Head of caudate nucleus (tissue), 42 donors: ENCODE measurements around the gene SLC39A12.
A peak's percentile ranks its signal among the peaks of the same experiment; 100 is the strongest.
"Not testable (repeated sequence)": the region's sequence is repeated elsewhere in the genome, so short reads cannot be mapped to it uniquely, and the experiment has no call there.

Experiments used
- DNase-seq, 42 donors: peaks; one replicate each; pipeline versions ENCODE4 v3.0.0 to v3.0.0-alpha.2; 2020 to 2021; ENCODE audit warnings: mixed read lengths in 7 of 42
- intact Hi-C: fragments of 100-400 bp; cut with DNase I; formaldehyde crosslinking; loops from one replicate; pipeline ENCODE4 v1.15.0; 2022

The SLC39A12 gene

DNA sequence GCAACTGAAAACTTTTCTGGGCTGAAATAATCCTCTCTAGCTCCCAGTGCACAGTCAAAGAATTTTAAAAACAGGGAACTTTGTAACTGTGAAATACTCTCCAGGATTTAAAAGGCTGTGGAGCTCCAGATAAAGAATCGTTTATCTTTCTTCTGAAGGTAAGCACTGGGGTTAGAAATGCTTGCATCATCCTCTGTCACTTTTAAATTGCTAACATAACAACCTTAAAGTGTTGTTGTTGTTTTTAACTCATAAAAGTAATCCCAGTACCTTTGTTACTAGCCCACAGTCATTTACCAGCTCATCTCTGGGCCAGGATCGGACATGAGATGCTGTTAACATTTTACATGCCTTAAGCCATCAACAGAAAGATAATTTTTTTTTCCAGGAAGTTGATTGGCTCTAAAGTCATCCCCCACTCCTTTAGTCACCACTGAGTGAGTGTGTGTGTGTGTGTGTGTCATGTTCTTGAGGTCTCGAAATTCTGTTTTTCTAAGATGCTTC lies at the start of gene SLC39A12:
TSS of gene SLC39A12 (plus strand) at position 51 of the 504 bp plus-strand sequence. CDS start 1,359 bp downstream, outside the sequence.
- intact Hi-C loops, result no loop called here

DNA sequence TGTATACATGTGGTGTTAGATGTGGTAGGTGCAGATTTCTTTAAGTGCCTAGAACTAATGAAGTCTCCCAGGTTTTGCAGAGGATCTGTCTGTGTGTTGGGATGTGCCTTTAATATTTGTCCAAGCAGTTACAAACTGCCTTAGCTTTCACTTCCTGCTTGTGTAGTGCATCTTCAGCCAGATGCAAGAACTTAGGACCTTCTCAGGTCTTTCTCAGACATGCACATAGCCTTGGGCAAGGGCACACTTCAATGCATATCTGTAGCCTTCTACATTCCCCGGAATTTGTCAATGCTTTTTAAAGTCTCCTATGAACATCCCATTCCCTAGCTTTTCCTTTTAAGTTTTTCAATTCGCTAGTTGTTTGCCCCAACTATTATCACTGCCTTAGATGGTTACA lies 47.2 kb upstream of the SLC39A12 start:
- DNase-seq, result no peak
- intact Hi-C loops, result no loop called here

More for the DNA sequence above, at the start of gene SLC39A12:
- DNase-seq, result no peak

DNA sequence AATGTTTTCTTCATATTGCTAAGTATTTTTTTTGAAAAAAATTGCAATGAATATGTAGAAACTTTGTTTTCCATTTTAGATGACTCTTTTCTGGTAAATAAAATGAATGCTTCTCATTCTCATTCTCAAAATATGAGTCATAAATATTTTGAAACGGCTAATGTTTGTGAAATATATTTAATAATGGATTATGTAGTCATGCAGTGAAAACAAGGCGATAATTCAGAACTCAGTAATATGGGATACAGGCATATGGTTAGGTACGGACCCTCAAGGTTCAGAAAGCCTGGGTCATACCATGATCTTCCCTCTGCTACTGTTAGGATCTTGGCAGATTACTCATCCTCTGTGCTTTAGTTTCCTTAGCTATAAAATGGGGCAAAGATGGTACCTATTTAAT lies 46.2 kb upstream of the SLC39A12 start:
- intact Hi-C loops, result no loop called here
- DNase-seq, result no peak

- no peak for DNase-seq
- intact Hi-C loops, result no loop called here
These were observed 45.7 kb upstream of the SLC39A12 start for GRCh38 chr10:17906002-17906401.

- DNase-seq, result no peak
- intact Hi-C loops, result no loop called here
These were observed 44.1 kb upstream of the SLC39A12 start for GRCh38 chr10:17907641-17908040.

DNA sequence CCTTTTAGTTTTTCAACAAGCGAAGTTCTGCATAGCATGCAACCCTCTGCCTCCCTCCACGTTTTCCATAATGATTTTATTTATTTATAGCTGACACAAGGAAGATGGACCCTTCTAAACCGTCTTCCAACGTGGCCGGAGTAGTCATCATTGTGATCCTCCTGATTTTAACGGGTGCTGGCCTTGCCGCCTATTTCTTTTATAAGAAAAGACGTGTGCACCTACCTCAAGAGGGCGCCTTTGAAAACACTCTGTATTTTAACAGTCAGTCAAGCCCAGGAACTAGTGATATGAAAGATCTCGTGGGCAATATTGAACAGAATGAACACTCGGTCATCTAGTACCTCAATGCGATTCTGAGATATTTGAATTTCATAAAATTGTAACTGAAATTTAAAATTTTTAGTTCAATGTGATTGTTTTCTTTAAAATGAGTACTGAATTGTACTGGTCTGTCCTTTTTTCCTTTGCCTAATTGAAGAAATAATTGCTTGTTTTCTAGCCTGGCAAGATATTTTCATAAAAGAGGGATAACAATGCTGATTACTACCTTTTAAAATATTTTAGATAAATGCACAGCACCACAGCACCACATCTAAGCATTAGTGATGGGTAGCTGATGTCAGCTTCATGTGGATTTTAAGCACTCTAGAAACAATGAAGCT lies 41.5 kb upstream of the SLC39A12 start:
- DNase-seq, result peak in 28 of 42 donors; percentile 11 to 68 (median 41)
- intact Hi-C loops, result no loop called here

DNA sequence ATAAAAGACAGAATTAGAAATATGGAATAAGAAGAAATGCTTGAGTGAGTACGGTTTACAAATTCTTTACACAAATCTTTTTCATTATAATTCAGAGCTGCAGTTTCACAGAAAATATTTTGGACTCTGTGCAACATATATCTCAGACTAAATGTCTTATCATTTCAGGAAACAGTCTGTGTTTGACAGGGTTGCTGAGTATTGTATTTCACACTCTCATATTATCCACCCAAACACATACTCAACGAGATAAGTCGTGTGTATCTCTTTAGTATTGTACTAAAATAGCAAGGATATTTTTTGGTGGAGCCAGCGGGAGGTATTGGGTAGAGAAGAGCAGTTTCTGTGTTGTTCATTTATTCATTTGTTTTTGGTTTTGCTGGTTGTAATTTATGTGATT lies 39.0 kb upstream of the SLC39A12 start:
- intact Hi-C loops, result no loop called here
- DNase-seq, result no peak

- DNase-seq, result no peak
- intact Hi-C loops, result no loop called here
These were observed 38.1 kb upstream of the SLC39A12 start for GRCh38 chr10:17913604-17914003.

- DNase-seq, result no peak
- intact Hi-C loops, result no loop called here
These were observed 37.3 kb upstream of the SLC39A12 start for GRCh38 chr10:17914169-17915045.

DNA sequence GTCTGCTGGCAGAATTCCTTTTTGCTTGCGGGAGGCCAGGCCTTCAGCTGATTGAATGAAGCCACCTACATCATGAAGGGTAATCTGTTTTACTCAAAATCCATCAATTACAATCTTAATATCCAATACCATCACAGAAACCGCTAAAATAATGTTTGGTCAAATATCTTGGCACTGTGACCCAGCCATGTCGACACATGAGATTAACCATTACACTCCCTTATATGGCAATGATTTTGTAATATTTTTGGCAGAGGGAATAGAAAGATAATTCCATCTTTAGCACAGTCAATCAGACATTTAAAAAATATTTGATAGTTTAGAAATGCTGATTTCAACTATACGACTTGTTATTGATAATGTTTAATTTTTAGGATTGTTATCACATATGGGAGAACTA lies 36.5 kb upstream of the SLC39A12 start:
- DNase-seq, result no peak
- intact Hi-C loops, result no loop called here

- no peak for DNase-seq
- intact Hi-C loops, result no loop called here
These were observed 33.4 kb upstream of the SLC39A12 start for GRCh38 chr10:17918187-17918903.

DNA sequence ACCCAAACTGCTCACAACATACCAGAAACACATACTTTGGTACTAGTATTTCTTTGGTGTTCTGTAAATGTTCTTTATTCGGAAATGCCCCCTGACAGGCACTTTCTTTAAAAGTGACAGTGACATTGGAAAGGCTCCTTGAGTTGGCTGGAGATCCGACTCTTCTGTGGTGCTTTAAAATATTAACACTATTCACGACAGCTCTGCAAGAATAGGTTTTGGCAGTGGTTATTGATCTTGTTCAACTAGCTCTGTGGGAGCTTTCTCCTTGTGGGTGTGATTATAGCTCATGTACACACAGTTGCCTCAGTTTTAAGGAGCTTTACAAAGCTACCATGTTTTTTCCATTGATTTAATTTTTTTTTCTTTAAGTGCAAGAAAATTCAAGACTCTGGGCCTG lies 30.3 kb upstream of the SLC39A12 start:
- no peak for DNase-seq
- intact Hi-C loops, result no loop called here

- DNase-seq, result peak in 15 of 42 donors; percentile 5 to 59 (median 24)
- intact Hi-C loops, result no loop called here
These were observed 28.0 kb upstream of the SLC39A12 start for GRCh38 chr10:17923728-17924127.

DNA sequence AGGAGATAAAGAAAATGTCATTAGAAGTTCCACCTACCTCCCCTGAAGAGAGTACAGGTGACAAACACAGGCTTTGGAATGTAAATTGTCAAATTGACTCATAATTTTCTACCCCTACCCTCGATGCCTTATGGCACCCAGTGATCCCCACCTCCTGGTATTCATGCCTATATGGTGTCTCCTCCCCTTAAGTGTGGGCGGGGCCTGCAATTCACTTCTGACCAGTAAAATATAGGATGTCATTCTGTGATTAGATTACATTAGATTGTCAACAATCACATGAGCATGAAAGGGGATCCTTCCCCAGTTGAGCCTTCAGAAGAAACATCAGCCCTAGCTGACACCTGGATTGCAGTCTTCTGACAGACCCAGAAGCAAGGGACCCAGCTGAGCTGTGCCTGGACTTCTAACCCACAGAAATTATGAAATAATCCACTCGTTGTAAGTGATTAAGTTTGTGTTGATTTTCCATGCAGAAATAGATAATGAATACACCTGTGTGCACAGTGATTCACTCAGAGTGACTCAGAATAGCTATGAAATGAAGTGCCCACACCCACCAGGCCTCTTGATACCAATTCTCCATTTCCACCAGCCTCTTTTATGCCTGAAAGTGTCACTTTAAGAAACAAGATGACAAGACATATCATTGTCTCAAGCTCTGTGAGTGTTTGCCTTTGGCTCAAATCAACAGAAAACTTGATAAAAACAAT lies 8.5 kb upstream of the SLC39A12 start:
- intact Hi-C loops, result no loop called here
- DNase-seq, result no peak

DNA sequence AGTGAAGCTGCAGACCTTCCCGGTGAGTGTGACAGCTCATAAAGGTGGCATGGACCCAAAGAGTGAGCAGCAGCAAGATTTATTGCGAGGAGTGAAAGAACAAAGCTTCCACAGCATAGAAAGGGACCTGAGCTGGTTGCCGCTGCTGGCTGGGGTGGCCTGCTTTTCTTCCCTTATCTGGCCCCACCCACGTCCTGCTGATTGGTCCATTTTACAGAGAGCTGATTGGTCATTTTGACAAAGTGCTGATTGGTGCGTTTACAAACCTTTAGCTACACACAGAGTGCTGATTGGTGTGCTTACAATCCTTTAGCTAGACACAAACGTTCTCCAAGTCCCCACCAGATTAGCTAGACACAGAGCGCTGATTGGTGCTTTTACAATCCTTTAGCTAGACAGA lies 1.4 kb upstream of the SLC39A12 start:
- DNase-seq, intact Hi-C loops: not testable (repeated sequence)

DNA sequence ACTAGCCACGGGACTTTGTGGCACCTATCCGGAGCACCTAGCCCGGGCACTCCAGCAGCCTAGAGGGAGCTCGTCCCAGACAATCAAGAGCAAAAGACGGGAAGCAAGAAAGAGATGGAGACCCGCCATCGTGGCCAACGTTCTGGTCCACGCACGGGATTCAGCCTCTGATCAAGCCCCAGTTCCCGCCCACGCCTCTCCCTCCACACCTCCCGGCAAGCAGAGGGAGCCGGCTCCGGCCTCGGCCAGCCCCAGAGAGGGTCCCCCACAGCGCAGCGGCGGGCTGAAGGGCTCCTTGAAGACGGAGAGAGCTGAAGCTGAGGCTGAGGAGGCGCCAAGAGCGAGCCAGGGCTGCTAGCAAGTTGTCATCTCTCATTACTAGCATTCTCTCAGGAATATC lies 992 bp upstream of the SLC39A12 start:
- no peak for DNase-seq

GRCh38 chr10:17954372-17954771 lies 2.7 kb downstream of the SLC39A12 start:
- intact Hi-C loops, DNase-seq: not testable (repeated sequence)

More for the DNA sequence above, 992 bp upstream of the SLC39A12 start:
- intact Hi-C loops, result no loop called here

DNA sequence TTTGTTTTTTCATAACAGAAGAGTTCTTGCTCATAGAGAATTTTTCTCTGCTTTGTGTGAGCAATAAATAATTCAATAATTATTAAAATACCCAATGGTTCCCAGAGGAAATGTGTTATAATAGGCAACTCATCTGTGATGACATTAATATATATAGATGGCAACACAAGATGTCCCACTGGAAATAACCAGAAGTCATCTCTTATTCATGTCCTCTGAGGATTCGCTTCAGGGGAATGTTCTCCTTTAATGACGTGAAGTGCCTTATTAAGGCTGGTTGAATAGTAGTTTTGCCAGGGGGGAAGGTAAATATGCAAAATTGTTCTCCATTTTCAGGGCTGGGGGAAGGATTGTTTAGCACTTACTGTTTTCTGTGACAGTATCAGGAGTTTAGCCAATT lies 3.1 kb downstream of the SLC39A12 start:
- intact Hi-C loops, result no loop called here
- DNase-seq, result no peak

GRCh38 chr10:17958049-17958448 lies 6.3 kb downstream of the SLC39A12 start:
- intact Hi-C loops, result no loop called here
- no peak for DNase-seq
